T-cell (primary cell): Measurements from ENCODE around the gene DNAJC13. TPM values are rescaled to one million over a fixed set of nuclear protein-coding genes. Genes with fewer than 3 reads are reported as not detected.

ENCODE experiments used
- ATAC-seq, 4 experiments: fragments of 200-7000 bp in 3 of 4; fragments of 150-1000 bp in 1 of 4; cut with Tn5 transposase; replicated peaks in 1 of 4; 1 replicate in 3 of 4; 2 replicates in 1 of 4; pipeline ENCODE4 v1.10.0; 2021; ENCODE audit warnings: moderate library complexity in 3 of 4, mild to moderate bottlenecking in 2 of 4, moderate number of reproducible peaks in 1 of 4
- CTCF ChIA-PET, 2 donors: fragments of 300-600 bp; sonication (Branson Sonifier 250); formaldehyde crosslinking; loops; one replicate each; lab custom pipeline; 2022; ENCODE audit warnings: antibody characterized with exemption in 2 of 2; lab: Charles Lee
- POLR2A ChIA-PET, 2 donors: fragments of 300-600 bp; sonication (Branson Sonifier 250); formaldehyde crosslinking; loops; one replicate each; lab custom pipeline; 2022; ENCODE audit warnings: antibody characterized with exemption in 2 of 2; lab: Charles Lee
- DNase-seq, 35 experiments: peaks; one replicate each; pipeline versions ENCODE4 v3.0.0 to v3.0.0-alpha.2; 2013 to 2023
- H3K27ac ChIP-seq: one replicate; pipeline ENCODE4 v1.5.1; 2013; ENCODE audit warnings: low read length
- H3K27me3 ChIP-seq, 2 experiments: replicated peaks in 1 of 2; 1 replicate in 1 of 2; 2 replicates in 1 of 2; pipeline versions ENCODE4 v1.6.1 to v1.7.0; 2013; ENCODE audit warnings: low read length in 1 of 2, mixed read lengths in 1 of 2; ENCODE audit not compliant: control insufficient read depth in 2 of 2, insufficient read depth in 2 of 2; ENCODE audit errors: extremely low read depth in 1 of 2
- H3K36me3 ChIP-seq, 2 donors: 1 replicate in 1 of 2; 2 replicates in 1 of 2; pipeline versions ENCODE4 v1.6.1 to v1.7.0; 2013; ENCODE audit warnings: low read length in 1 of 2; ENCODE audit not compliant: control insufficient read depth in 2 of 2, insufficient read depth in 1 of 2; ENCODE audit errors: extremely low read depth in 1 of 2
- H3K4me1 ChIP-seq, 2 experiments: 1 replicate in 1 of 2; 2 replicates in 1 of 2; pipeline versions ENCODE4 v1.6.1 to v1.7.0; 2013; ENCODE audit warnings: low read length in 2 of 2, mixed read lengths in 1 of 2; ENCODE audit not compliant: insufficient read depth in 2 of 2, control insufficient read depth in 1 of 2; ENCODE audit errors: extremely low read depth in 1 of 2
- H3K4me3 ChIP-seq, 2 donors: 1 replicate in 1 of 2; 2 replicates in 1 of 2; pipeline versions ENCODE4 v1.5.1 to v1.7.0; 2013; ENCODE audit warnings: mild to moderate bottlenecking in 2 of 2, low read length in 1 of 2, moderate library complexity in 1 of 2; ENCODE audit not compliant: control insufficient read depth in 1 of 2; ENCODE audit errors: extremely low read depth in 1 of 2
- H3K9me3 ChIP-seq: 2 replicates; pipeline ENCODE4 v1.7.0; 2013
- H3K27ac Mint-ChIP-seq, 2 donors: one replicate each; pipeline ENCODE4 v1.8.0; 2020 to 2021; ENCODE audit warnings: mild to moderate bottlenecking in 2 of 2, mixed read lengths in 2 of 2
- H3K27me3 Mint-ChIP-seq, 2 donors: one replicate each; pipeline ENCODE4 v1.8.0; 2021 to 2022; ENCODE audit warnings: mixed read lengths in 2 of 2
- H3K36me3 Mint-ChIP-seq: one replicate; pipeline ENCODE4 v1.8.0; 2021; ENCODE audit warnings: mixed read lengths
- H3K4me1 Mint-ChIP-seq, 3 donors: one replicate each; pipeline ENCODE4 v1.8.0; 2020 to 2022; ENCODE audit warnings: mixed read lengths in 3 of 3, mild to moderate bottlenecking in 1 of 3
- H3K4me3 Mint-ChIP-seq, 3 donors: one replicate each; pipeline ENCODE4 v1.8.0; 2020 to 2022; ENCODE audit warnings: mild to moderate bottlenecking in 3 of 3, mixed read lengths in 3 of 3, moderate library complexity in 3 of 3
- H3K9me3 Mint-ChIP-seq, 3 donors: one replicate each; pipeline ENCODE4 v1.8.0; 2020 to 2022; ENCODE audit warnings: mixed read lengths in 3 of 3
- WGBS: methylation state at CpG from one replicate; pipeline ENCODE4 v1.1.5; 2013; ENCODE audit warnings: missing lambda C conversion rate; ENCODE audit not compliant: insufficient coverage; 5-methylcytosine and 5-hydroxymethylcytosine counted together
- total RNA-seq, 35 experiments: library from RNA in 6 of 35; stranded (reverse) in 6 of 35; fragments of 120-200 nt in 1 of 35; gene quantifications; one replicate each; pipeline versions ENCODE4 v1.2.1 to v1.2.4 and lab custom pipeline; 2013 to 2026

The DNAJC13 gene
- total RNA-seq, 5 donors from 2014 or later (not counting 1 experiment from before 2014, with no cell fraction given) = 28.7 to 33.7 (median 31.3) TPM

DNA sequence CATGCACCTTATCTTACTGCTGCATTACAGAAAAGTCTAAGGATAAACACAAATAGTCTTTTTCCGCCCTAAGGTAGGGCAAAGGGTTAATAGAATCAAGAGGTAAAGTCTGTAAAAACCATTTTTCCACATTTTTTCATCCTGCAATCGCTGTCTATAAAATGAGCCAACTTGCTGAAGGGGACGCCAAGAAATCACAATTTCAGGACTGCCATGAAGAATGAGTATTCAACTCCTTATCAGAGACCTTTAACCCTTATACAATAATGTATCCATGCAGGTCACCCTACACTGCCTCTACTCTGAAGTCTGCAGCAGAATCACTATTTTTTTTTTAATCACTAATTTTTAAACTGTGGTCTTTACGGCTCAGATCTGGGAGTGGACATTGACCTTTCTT lies 1.1 kb upstream of the DNAJC13 start:
- H3K36me3 Mint-ChIP-seq = peaks cover 12% of the 10 kb centered on the region
- ChIA-PET CTCF (no interaction called here), POLR2A (interaction anchor here in 1 of 2 donors (0.6 kb wide), 1 partner anchor 9 kb away, joined by 3 read pairs; no protein-coding TSS in a partner anchor)
- peaks cover 28 to 35% (median 34%) of the 10 kb centered on the region in 3 donors for H3K4me1 Mint-ChIP-seq
- peak overlapping the region; percentile 96 to 98 for H3K27ac Mint-ChIP-seq
- peaks cover under 1 to 1% of the 10 kb centered on the region in 2 donors for H3K27me3 Mint-ChIP-seq
- H3K4me3 Mint-ChIP-seq = peak overlapping the region; percentile 97 to 100 (median 98)
- no peak overlapping the region for H3K4me3 ChIP-seq
- H3K9me3 ChIP-seq = no peaks in the 10 kb centered on the region
- 100% methylated on average over 1 of the region's 4 CpGs for WGBS
- DNase-seq (no peak), ATAC-seq (no peak)
- H3K27me3 ChIP-seq = no peaks in the 10 kb centered on the region
- H3K36me3 ChIP-seq = no peaks in the 10 kb centered on the region
- peaks cover 13 to 14% of the 10 kb centered on the region in 2 experiments for H3K4me1 ChIP-seq
- no peak overlapping the region for H3K27ac ChIP-seq
- no peaks in the 10 kb centered on the region for H3K9me3 Mint-ChIP-seq

DNA sequence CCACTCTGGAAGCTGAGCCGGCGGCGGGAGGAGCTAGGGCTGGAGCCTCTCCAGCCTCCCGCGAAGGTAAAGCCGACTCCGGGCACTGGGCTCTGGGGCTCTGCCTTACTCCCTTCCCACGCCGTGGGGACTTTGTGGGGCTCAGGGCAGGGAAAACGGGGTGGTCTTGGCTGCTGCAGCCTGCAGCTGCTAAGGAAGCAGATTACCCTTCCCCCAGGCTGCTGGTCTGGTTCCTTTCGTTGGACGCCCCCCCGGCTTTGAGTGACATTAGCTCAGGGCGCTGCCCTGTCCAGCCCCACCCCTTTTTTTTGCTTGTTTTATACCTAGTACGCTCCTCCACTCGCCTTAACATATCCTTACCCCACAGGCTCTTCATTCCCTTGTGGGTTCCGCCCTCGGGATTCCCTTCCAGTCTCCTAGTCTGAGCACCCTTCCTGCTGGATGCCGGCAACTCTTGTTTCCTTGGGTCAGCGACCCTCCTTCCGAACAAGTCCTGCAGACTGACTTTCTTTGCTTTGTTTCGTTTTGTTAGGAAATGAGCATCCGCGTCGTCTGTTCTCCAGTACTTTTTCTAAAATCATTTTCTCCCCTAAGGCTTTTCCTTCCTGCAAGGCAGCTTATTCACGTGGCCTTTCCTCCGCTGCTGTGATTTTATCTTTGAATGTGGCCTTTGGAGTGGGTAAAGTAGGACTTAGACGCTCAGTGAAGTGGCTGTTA lies 551 bp downstream of the DNAJC13 start:
- 0% methylated on average over 15 of the region's 28 CpGs for WGBS
- Histone ChIP-seq H3K27me3 (no peaks in the 10 kb centered on the region), H3K36me3 (peaks cover 0 to 3% of the 10 kb centered on the region in 2 donors), H3K9me3 (no peaks in the 10 kb centered on the region), H3K27ac (peak overlapping the region; percentile 66), H3K4me3 (peak overlapping the region; percentile 97 to 99), H3K4me1 (peaks cover 13 to 14% of the 10 kb centered on the region in 2 experiments)
- no peaks in the 10 kb centered on the region for H3K9me3 Mint-ChIP-seq
- H3K4me3 Mint-ChIP-seq = peak overlapping the region; percentile 97 to 100 (median 98)
- ATAC-seq (peak; percentile 17 to 28 (median 27)), DNase-seq (peak in 19 of 35 experiments; percentile 4 to 53 (median 22))
- ChIA-PET POLR2A (interaction anchor here in 1 of 2 donors (0.5 to 0.6 kb wide), 3 partner anchors 9 to 1111 kb away, joined by 3 to 4 read pairs (median 3); no protein-coding TSS in a partner anchor), CTCF (interaction anchor here in 1 of 2 donors (0.8 kb wide), 1 partner anchor 15 kb away, joined by 3 read pairs; no protein-coding TSS in a partner anchor)
- no peaks in the 10 kb centered on the region for H3K27me3 Mint-ChIP-seq
- peaks cover 12% of the 10 kb centered on the region for H3K36me3 Mint-ChIP-seq
- peaks cover 35 to 40% (median 35%) of the 10 kb centered on the region in 3 donors for H3K4me1 Mint-ChIP-seq
- peak overlapping the region; percentile 92 to 98 for H3K27ac Mint-ChIP-seq

DNA sequence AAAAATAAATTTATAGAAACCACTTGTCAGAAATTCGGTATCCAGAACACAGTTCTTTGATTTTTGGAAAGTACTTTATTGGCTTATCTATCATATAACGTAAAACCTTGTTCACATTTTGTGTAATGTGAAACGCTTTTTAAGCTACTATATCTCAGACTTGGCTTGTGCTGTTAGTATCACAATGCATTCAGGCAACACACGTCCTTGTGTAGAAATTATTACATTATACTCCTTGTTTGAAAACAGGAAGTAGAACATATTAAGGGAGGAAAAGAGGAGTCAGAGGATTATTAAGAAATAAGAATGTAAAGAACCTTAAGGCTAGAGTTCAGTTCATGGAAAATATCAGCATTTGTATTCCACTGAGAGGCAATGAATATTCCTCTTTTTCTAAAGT lies 1.6 kb downstream of the DNAJC13 start:
- no peaks in the 10 kb centered on the region for H3K27me3 Mint-ChIP-seq
- H3K4me3 Mint-ChIP-seq = peak overlapping the region; percentile 97 to 100 (median 98)
- H3K4me3 ChIP-seq = no peak overlapping the region
- no peaks in the 10 kb centered on the region for H3K27me3 ChIP-seq
- ATAC-seq = no peak
- peaks cover 42 to 47% (median 45%) of the 10 kb centered on the region in 3 donors for H3K4me1 Mint-ChIP-seq
- H3K9me3 ChIP-seq = no peaks in the 10 kb centered on the region
- no peak overlapping the region for H3K27ac Mint-ChIP-seq
- ChIA-PET POLR2A (no interaction called here), CTCF (no interaction called here)
- WGBS = no CpG with 5 or more reads among the region's 4 CpGs
- no peak overlapping the region for H3K27ac ChIP-seq
- H3K4me1 ChIP-seq = peaks cover 13 to 14% of the 10 kb centered on the region in 2 experiments
- H3K9me3 Mint-ChIP-seq = no peaks in the 10 kb centered on the region
- DNase-seq = peak in 1 of 35 experiments; percentile 5
- H3K36me3 ChIP-seq = peaks cover 0 to 3% of the 10 kb centered on the region in 2 donors
- H3K36me3 Mint-ChIP-seq = peaks cover 12% of the 10 kb centered on the region

DNA sequence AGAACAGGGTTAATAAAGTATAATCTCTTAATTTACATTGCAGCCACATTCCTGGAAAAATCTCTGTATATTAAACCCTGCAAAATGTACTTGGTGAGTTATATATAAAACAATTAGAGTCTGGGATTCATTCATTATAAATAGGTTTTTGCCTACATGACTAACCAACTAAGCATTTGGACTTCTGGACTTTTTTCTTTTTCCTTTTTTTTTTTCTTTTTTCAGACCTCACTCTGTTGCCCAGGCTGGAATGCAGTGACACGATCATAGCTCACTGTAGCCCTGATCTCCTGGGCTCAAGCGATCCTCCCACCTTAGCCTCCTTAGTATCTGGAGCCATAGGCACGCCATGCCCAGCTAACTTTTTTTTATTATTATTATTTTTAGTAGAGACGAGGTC lies 4.5 kb downstream of the DNAJC13 start:
- WGBS = 80% methylated on average over 1 of the region's 4 CpGs
- CTCF ChIA-PET = no interaction called here

DNA sequence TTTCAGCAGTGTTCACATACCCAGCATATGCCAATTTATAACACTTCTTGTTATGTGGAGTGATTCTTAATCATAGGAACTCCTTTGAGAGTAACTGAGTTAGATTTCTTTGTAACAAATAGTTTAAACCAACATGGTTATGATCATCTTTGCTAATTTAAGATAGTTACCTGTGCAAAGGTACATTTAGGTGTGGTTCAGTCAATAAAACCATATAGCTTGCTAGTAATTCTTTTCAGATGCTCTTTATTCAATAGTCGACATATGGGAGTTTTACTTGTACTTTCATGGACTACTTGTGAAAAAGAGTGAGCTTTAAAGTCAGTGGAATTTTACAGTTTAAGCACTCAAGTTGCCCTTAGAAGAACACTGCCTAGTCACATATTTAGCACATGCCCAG lies 5.2 kb downstream of the DNAJC13 start:
- Histone ChIP-seq H3K27ac (no peak overlapping the region), H3K27me3 (no peaks in the 10 kb centered on the region), H3K9me3 (no peaks in the 10 kb centered on the region), H3K4me1 (peaks cover 7 to 10% of the 10 kb centered on the region in 2 experiments), H3K4me3 (no peak overlapping the region), H3K36me3 (peaks cover 0 to 3% of the 10 kb centered on the region in 2 donors)
- ChIA-PET POLR2A (no interaction called here), CTCF (no interaction called here)
- peaks cover 54 to 63% (median 59%) of the 10 kb centered on the region in 3 donors for H3K4me1 Mint-ChIP-seq
- WGBS = no CpG with 5 or more reads among the region's 1 CpG
- no peak overlapping the region for H3K27ac Mint-ChIP-seq
- H3K4me3 Mint-ChIP-seq = no peak overlapping the region
- H3K27me3 Mint-ChIP-seq = no peaks in the 10 kb centered on the region
- no peaks in the 10 kb centered on the region for H3K9me3 Mint-ChIP-seq
- ATAC-seq = no peak
- no peak for DNase-seq
- peaks cover 20% of the 10 kb centered on the region for H3K36me3 Mint-ChIP-seq

More for the DNA sequence above, 4.5 kb downstream of the DNAJC13 start:
- DNase-seq = no peak
- Mint-ChIP-seq H3K27me3 (no peaks in the 10 kb centered on the region), H3K36me3 (peaks cover 20% of the 10 kb centered on the region), H3K9me3 (no peaks in the 10 kb centered on the region), H3K4me3 (no peak overlapping the region), H3K4me1 (peaks cover 55 to 63% (median 60%) of the 10 kb centered on the region in 3 donors), H3K27ac (no peak overlapping the region)
- POLR2A ChIA-PET = no interaction called here
- no peak for ATAC-seq
- H3K9me3 ChIP-seq = no peaks in the 10 kb centered on the region
- H3K27ac ChIP-seq = no peak overlapping the region
- H3K36me3 ChIP-seq = peaks cover 0 to 3% of the 10 kb centered on the region in 2 donors
- H3K4me1 ChIP-seq = peaks cover 9 to 11% of the 10 kb centered on the region in 2 experiments
- no peaks in the 10 kb centered on the region for H3K27me3 ChIP-seq
- H3K4me3 ChIP-seq = no peak overlapping the region

DNA sequence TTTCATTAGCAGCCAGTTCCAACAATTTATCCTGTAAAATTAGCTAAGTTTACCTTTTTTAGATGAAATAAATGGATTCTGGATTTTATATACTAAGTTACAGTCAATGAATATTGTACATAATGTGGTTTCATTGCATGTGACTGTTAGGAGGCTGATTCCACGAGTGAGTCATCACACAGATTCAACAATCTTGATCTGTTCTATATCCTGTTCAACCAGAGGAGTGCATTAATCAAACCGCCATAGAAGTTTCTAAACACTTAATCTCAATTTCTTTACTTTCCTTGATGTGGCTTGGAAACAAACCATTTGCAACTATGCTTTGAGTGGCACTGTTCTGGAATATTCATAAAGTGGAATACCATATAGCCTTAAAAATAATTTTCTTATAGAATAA lies 15.3 kb downstream of the DNAJC13 start:
- ChIA-PET POLR2A (no interaction called here), CTCF (interaction anchor here in 1 of 2 donors (1.0 kb wide), 1 partner anchor 15 kb away, joined by 3 read pairs; the partner anchor contains the start of gene DNAJC13)
- Histone ChIP-seq H3K4me3 (no peak overlapping the region), H3K36me3 (peaks cover 0 to 6% of the 10 kb centered on the region in 2 donors), H3K9me3 (no peaks in the 10 kb centered on the region), H3K27ac (no peak overlapping the region), H3K27me3 (no peaks in the 10 kb centered on the region), H3K4me1 (peaks cover 0 to 2% of the 10 kb centered on the region in 2 experiments)
- Mint-ChIP-seq H3K27ac (no peak overlapping the region), H3K27me3 (no peaks in the 10 kb centered on the region), H3K9me3 (no peaks in the 10 kb centered on the region), H3K36me3 (peaks cover 18% of the 10 kb centered on the region), H3K4me3 (no peak overlapping the region), H3K4me1 (peaks cover 14 to 40% (median 16%) of the 10 kb centered on the region in 3 donors)
- DNase-seq = peak in 1 of 35 experiments; percentile 4
- peak; percentile 40 to 92 (median 82) for ATAC-seq
- no CpG with 5 or more reads among the region's 2 CpGs for WGBS
